ENCODE results near the gene ARHGEF39.

Gene ARHGEF39

DNA sequence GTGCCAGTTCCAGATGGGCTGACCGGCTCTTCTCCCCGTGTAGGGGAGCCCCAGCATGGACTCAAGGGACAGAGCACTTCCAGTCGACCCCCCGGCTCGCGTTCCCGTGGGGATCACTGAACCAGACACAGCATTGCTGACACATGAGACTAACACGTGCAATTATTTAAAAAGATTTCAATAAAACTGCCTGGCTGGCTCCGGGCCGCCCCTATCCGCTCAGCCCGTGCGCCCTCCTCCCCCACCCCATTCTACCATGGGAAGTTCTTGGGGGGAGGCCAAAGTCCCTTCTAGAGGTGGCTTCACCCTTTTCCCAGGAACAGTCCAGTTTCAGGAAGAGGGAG lies 55.2 kb downstream of the ARHGEF39 start:
- no peak for DNase-seq (ENCODE audit: low read depth)
- TF ChIP-seq, protein P1, sequence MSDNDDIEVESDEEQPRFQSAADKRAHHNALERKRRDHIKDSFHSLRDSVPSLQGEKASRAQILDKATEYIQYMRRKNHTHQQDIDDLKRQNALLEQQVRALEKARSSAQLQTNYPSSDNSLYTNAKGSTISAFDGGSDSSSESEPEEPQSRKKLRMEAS (IDR thresholded peaks at IDR 0.05; ENCODE audit: low read depth, low read length), result no peak
- TF ChIP-seq MYC (IDR thresholded peaks at IDR 0.05; ENCODE audit: low read depth, low read length), result no peak
- TF ChIP-seq POLR2A (IDR thresholded peaks at IDR 0.05; ENCODE audit: extremely low read depth, insufficient read length), result no peak
- H3K4me3 ChIP-seq (ENCODE audit: low read depth, low read length), result no peak overlapping the region
